Measurements from ENCODE around the gene DNER.

DNER gene

GRCh38 chr2:229319558-229319957 is 394.8 kb downstream of the DNER start:
- no peak for DNase-seq

- DNase-seq, result no peak
These were observed 400.2 kb downstream of the DNER start for GRCh38 chr2:229314117-229314516.

GRCh38 chr2:229313591-229313990 is 400.8 kb downstream of the DNER start:
- peak in 1 of 2 donors; percentile 12 for DNase-seq
